Activated CD8-positive, alpha-beta memory T cell treated with anti-CD3 and anti-CD28 coated beads for 48 hours (primary cell): ENCODE results near the gene CCT6B.
A peak's percentile ranks its signal among the peaks of the same experiment; 100 is the strongest.
"Not testable (repeated sequence)": the region's sequence is repeated elsewhere in the genome, so short reads cannot be mapped to it uniquely, and the experiment has no call there.

Experiments used
- DNase-seq, 3 experiments: peaks; one replicate each; pipeline ENCODE4 v3.0.0-alpha.2; 2020; ENCODE audit warnings: low read depth in 2 of 3, low spot score in 2 of 3

Gene CCT6B, protein sequence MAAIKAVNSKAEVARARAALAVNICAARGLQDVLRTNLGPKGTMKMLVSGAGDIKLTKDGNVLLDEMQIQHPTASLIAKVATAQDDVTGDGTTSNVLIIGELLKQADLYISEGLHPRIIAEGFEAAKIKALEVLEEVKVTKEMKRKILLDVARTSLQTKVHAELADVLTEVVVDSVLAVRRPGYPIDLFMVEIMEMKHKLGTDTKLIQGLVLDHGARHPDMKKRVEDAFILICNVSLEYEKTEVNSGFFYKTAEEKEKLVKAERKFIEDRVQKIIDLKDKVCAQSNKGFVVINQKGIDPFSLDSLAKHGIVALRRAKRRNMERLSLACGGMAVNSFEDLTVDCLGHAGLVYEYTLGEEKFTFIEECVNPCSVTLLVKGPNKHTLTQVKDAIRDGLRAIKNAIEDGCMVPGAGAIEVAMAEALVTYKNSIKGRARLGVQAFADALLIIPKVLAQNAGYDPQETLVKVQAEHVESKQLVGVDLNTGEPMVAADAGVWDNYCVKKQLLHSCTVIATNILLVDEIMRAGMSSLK

DNA sequence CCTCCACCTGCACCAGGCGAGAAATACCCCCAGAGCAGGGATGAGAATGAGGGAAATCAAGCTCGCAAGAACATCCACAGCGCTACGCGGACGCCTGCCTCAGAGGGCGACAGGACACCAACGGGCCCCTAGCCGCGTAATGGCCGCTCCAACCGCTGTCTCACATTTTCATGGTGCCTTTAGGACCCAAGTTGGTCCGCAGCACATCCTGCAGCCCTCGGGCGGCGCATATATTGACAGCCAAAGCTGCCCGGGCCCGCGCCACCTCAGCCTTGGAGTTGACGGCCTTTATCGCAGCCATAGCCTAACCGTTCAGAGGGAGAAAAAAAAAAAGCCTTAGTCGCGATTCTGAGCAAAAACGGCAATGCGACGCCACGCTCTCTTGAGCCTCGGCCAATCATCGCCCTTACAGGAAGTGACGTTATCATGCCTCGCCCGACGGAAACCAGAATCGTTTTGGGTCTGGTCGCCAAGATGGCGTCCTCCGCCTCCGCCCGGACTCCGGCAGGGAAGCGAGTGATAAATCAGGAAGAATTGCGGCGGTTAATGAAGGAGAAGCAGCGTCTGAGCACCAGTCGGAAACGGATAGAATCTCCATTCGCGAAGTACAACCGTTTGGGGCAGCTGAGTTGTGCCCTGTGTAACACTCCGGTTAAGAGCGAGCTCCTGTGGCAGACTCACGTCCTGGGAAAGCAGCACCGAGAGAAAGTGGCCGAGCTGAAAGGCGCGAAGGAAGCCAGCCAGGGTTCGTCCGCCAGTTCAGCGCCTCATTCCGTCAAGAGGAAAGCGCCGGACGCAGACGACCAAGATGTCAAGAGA, at the start of gene CCT6B, which contains the start of gene ZNF830:
Gene CCT6B (minus strand): TSS at position 368 of the 819 bp plus-strand sequence. CDS start 67 bp downstream, at position 301.
Gene ZNF830 (plus strand): TSS at position 448 of the 819 bp plus-strand sequence. CDS start 27 bp downstream, at position 475.
- peak; percentile 69 for DNase-seq

DNA sequence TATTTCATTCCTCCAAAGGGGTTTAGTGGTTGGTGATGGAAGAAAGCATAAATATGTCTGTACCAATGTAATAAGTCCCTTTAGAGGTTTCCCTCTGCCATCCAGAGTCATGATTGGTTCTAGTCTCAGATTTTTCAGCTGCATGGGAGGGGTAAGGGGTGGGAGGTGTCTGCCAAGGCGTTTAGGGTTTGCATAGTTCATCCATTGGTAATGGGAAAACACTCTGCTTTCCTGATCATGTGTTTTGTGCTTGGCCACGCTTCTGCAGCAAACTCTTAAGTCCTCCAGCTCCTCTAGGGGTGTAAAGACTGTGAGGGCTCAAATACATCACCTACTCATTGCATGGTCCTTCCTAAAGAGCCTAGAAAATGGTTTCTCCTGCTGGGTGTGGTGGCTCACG, 48.8 kb upstream of the CCT6B start:
- no peak for DNase-seq

DNA sequence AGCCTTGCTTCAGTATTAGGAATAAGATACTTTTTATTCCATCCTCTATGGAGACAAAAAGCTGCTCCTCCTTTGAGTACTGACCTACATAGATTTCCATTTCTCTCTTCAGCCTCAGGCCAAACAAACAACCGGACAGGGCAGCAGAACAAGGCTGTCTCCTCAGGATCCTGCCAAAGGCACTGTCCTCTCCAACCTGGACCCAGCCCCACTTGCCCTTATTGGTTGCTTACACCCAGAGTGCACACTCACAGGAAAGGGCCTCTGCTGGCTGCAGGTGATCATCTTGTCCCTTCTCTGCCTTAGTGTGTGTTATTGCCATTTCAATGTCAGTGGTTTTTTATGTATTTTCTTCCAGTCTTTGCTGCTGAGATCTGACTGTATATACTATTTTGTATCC, 45.7 kb upstream of the CCT6B start:
- DNase-seq, result no peak

DNA sequence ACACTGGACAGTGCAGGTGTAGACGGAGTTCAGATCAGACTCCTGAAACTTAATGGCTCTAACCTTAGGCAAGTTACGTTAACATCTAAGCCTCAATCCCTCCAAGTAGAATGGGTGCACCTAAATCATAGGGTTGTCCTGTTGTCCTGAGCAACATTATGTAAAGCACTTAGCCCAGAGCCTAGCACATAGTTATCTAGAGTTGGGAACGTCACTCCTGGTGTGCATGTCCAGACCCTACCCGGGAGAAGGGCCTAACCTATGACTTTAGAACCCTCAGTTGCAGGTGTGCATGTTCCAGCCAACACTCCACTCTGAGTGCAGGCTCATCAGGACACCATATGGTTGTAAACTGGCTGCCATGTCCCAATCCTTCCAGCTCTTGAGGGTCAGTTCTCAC, 45.1 kb upstream of the CCT6B start:
- no peak for DNase-seq

DNA sequence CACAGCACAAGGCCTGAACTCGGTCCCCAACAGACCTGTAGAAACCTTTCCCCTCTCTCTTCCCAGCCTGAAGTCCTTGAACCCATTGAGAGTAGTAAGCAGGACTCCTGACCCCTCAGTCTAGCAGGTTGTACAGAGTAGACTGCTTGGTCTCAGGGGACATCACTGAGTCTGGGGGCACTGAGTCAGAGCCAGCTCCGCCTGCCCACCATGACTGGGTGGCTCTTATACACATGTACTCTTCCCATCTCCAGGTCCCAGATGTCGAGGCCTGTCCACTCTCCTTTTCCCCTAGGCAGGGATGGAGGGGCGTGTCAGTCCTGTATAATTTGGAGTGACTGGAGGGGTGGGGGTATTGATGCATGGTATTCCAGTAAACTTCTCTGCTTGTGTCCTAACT, 42.5 kb upstream of the CCT6B start:
- no peak for DNase-seq

DNA sequence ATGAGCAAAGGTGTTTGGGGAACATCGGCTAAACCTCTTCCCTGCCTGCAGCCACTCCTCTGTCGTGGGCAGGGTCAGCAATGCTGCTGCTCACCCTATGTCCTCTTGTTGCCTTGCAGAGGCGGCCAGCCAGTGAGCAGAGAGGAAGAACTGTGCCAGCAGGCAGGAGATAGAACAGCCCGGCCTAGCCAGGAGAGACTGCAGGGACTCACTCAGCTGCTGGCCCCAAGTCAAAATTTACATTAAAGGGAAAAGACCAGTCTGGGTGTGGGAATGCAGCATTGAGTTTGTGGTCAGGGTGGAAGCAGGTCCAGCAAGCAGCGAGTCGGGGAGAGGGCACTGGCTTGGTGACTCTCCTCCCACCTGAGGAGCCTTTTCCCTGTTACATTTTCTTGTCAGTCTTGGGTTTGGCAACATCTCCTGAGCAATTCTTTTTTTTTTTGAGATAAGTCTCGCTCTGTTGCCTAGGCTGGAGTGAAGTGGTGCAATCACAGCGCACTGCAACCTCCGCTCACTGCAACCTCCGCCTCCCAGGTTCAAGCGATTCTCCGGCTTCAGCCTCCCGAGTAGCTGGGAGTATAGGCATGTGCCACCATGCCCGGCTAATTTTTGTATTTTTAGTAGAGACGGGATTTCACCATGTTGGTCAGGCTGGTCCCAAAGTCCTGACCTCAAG, 41.8 kb upstream of the CCT6B start:
- no peak for DNase-seq

DNA sequence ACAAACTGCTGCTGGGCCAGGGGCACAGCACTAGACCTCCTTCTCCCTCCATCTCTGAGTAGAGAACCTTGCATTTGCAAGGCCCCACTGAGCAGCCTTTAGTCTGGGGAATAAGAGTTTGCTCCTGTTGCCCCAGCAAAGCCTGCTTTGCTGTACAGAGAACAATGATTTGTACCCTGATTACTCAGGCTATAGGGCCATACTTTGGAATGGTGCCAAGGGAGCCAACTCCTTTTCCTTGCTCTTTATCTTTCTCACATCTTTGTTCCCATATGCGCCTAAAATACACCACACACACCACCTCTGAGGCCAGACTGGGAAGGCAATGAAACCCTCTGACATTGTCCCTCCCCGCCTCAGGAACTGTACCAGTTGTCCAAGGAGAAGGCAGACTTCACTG, 40.3 kb upstream of the CCT6B start:
- no peak for DNase-seq

DNA sequence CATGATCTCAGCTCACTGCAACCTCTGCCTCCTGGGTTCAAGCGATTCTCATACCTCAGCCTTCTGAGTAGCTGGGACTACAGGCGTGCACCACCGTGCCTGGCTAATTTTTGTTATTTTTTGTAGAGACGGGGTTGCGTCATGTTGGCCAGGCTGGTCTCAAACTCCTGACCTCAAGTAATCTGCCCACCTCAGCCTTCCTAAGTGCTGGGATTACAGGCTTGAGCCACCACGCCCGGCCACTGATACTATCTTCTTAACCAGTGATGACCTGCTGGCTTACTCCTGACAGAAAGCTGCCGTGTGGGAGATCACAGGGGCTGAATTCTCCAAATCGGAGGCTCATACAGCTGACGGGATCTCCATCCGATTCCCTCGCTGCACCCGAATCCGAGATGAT, 39.7 kb upstream of the CCT6B start:
- not testable (repeated sequence) for DNase-seq

DNA sequence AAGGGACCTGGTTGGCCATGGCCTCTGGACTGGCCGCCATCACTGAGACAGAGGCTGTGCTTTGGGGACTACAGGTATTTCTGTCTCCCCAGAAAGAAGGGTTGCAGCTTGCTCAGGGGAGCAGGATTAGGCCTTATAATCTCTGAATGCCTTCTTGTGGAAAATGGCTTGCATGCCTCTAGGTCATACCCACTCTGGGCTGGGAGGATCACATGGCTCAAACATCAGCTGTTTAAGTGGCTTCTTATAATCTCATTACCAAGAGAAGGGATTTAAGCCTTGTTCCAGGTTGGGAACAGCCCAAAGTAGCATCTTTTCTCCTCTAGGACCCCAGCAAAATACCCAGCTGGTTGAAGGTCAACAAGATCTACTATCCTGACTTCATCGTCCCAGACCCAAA, 38.2 kb upstream of the CCT6B start:
- DNase-seq, result no peak

DNA sequence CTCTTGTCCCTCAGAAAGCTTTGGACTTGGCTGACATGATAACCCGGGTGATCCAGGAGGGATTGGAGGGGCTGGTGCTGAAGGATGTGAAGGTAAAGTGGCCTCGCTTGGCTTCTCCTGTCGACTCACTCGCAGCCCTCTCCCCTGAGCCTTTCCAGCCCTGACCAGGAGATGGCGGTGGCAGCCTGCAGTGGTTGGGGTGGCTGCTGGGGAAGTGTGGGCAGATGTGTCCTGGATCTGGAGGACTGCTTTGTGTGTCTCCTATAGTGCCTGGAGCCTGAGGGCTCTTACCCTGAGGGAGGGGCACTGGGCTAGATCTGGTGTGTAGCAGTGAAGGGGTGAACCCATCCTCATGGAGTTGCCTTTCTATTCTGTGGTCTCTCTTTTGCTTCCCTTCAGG, 36.9 kb upstream of the CCT6B start:
- peak; percentile 52 to 63 (median 56) for DNase-seq

DNA sequence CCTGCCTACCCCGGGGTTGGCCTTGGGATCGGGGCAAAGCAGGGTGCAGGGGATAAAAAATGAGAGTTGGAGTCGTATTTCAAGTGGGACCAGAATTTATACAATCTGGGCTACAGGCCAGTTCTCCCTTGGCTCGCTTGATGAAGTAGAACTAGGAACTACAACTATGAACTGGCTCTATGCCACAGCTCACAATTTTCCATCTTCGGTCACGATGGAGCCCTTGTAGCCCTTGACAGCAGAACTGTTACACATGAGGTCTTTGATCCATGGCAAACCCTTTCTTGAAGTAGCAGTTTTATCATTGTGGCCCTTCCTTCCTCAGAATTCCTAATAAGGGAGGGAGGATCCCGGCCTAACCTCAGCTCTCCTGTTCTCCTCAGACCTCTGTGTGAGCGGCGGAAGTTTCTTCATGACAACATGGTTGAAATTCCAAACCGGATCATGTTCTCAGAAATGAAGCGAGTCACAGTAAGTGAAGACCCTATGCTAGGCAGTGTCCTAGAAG, 36.1 kb upstream of the CCT6B start:
- no peak for DNase-seq

DNA sequence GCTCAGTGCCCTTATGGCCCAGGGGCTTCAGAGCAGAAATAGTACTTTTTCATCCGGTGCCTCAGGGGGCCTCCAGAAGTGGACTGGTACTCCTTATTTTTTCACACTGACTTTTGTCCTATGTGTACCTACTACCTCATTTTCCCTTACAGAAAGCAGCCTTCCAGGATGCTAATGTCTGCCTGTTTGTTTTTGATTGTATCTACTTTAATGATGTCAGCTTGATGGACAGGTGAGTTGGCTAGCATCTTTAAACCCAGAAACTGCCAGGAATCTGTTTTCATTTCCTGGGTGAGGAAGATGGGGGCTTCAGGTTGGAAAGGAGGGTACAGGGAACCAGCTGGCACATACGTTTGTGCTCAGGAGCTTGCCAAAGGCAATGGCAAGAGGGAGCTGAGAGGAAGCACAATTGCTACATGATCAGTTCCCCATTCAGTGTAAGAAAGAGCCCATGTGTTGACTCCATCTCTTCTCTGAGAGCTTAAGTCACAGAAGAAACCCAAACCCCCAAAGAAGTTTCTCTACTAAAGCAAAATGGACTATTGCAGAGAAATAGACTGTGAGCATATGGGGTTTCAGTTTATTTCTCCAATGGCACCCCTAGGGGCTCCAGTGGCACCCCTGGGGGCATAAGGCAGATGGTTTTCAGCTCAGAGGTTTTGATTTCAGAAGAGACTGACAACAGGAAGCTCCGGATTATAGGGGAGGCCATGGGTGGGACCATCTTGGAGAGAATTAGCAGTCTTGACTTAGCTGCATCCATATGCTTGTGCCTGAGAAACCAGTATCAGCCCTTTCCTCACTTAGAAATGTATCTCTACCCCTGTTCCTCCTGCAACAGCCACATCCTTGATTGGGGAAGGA, 35.4 kb upstream of the CCT6B start:
- no peak for DNase-seq

DNA sequence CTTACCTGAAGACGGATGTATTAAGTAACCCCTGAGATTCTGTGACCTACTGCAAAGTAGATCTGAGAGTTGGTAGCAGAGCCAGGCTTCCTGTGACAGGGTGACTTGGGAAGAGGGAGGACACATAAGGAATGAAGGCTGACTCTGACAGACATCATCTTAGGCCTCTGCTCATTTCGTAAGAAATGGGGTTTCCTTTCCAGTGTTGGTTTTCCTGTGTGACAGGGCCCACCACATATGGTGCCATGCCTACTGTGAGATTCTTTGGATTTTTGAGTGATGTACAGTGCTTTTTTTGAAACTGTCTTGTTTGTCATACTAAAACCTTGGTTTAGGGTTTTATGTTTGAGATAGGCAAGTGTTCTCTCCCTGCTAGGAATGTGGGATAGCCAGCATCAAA, 31.8 kb upstream of the CCT6B start:
- DNase-seq, result no peak

DNA sequence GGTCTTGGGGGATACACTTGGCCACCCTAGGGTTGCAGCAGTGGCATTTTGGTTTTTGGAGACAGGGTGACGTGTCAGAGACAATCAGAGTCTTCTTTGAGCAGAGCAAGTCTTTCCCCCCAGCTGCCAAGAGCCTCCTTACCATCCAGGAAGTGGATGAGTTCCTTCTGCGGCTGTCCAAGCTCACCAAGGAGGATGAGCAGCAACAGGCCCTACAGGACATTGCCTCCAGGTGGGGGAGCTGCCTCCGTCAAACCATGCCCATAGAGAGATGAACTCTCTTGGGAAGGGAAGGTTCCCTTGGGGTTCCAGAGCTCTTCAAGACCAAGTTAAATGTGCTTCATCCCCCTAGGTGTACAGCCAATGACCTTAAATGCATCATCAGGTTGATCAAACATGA, 30.3 kb upstream of the CCT6B start:
- DNase-seq, result no peak

DNA sequence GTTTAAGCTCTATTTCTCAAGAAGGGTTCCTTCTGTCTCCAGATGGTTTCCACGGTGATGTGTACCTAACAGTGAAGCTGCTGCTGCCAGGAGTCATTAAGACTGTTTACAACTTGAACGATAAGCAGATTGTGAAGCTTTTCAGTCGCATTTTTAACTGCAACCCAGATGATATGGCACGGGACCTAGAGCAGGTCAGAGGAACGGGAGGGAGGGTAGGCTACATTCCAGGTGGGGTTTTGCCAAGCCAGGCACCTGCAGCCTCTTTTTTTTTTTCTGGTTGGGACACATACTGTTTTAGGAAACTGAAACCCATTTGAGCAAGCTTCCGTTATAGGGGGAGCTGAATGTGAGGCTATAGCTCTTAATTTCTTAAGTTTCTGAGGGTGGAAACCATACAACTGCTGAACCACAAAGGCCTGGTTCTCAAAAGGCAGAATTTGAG, 29.7 kb upstream of the CCT6B start:
- DNase-seq, result no peak

DNA sequence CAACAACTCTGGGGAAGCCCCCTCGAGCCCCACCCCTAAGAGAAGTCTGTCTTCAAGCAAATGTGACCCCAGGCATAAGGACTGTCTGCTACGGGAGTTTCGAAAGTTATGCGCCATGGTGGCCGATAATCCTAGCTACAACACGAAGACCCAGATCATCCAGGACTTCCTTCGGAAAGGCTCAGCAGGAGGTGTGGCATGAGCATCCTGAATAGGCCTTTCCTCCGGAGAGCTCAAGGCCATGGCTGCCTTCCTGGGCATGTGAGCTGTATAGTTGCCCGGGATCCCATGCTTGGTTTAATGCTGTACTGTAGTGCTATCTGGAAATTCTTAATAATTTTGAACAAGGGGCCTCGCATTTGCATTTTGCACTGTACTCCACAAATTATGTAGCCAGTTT, 28.2 kb upstream of the CCT6B start:
- DNase-seq, result no peak

DNA sequence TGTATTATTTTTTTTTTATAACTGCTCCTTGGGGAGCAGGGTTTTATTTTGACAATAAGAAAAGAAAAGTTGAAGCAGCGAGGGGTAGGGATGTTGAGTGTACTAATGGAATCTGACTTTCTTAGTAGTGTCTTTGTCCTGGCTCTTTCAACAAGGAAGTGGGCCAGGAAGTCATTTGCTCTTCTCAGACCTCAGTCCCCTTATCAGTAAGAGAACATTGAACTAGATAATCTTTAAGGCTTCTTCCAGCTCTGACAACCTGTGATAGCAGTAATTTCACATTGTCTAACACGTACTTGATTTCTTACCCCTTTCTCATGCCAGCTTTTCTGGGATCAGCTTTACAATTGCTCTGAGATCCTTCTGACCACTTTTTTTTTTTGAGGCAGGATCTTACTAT, 27.4 kb upstream of the CCT6B start:
- no peak for DNase-seq

DNA sequence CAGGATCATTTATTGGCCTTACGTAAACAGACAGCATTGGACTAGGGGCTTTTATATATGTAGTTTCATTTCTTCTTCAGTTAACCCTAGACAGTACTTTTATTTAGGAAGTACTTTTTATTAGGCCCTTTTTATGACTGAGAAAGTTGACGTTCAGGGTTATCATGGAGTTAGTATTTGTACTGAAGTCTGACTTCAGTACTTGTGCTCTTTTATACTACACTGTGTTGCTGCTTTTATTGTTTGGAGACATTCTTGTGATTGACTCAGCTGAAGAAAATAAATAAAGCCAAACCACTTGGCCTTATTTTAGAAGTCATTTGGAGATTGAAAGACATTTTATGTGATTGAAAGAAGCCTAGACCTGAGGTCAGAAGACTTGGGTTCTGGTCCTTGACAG, 26.0 kb upstream of the CCT6B start:
- no peak for DNase-seq

DNA sequence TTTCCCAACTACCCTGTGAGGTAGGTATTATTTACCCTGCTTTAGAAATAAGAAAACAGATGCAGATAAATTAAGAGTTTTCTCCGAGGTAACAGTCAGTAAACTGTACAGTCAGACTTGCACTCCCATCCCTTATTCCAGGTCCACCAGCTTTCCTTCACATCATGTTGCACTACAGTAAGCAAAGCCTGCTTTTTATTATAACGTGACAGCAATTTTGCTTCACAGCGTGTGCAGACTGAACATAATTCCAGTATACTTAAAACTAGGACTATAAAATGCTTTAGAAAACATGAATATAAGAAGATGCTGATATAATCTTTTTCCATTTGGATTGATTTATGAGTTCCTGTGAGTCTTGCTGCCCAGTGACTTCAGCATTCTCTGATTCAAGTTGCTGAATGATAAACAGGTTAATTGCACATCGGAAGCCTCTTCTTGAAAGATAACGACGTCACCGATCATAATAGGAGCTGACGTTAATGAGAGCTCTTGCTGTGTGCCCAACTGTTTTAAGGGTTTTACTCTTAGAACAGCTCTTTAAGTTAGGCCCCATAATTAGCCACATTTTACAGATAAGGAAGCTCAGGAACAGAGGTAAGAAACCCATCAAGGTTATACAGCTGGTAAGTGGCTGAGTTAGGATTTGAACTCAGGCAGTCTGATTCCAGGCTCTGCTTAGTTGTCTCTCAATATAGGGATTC, 20.4 kb upstream of the CCT6B start:
- DNase-seq, result no peak
